CD4-positive, alpha-beta T cell (primary cell): ENCODE measurements around the gene PNMT. TPM values are rescaled to one million over a fixed set of nuclear protein-coding genes. Genes with fewer than 3 reads are reported as not detected.

ENCODE experiments used
- ATAC-seq: fragments of 200-7000 bp; cut with Tn5 transposase; one replicate; pipeline ENCODE4 v1.10.0; 2022; ENCODE audit warnings: mild to moderate bottlenecking; ENCODE audit not compliant: poor library complexity
- CTCF ChIA-PET: fragments of 350-600 bp; sonication (Branson Sonifier 250); formaldehyde crosslinking; loops from one replicate; lab custom pipeline; 2021; ENCODE audit warnings: antibody characterized with exemption, inconsistent platforms; lab: Charles Lee
- POLR2A ChIA-PET: fragments of 350-600 bp; sonication (Branson Sonifier 250); formaldehyde crosslinking; loops from one replicate; lab custom pipeline; 2021; ENCODE audit warnings: antibody characterized with exemption, inconsistent platforms; lab: Charles Lee
- DNase-seq, 14 experiments: peaks; one replicate each; pipeline ENCODE4 v3.0.0-alpha.2; 2013 to 2020; ENCODE audit warnings: mixed read lengths in 2 of 14
- H3K27ac ChIP-seq, 2 donors: one replicate each; pipeline versions ENCODE4 v1.5.1 to v1.7.0; 2013; ENCODE audit warnings: low read length in 2 of 2, low read depth in 1 of 2, mild to moderate bottlenecking in 1 of 2
- H3K27me3 ChIP-seq, 2 experiments: 1 replicate in 1 of 2; 2 replicates in 1 of 2; pipeline versions ENCODE4 v1.6.1 to v1.7.0; 2013; ENCODE audit warnings: low read length in 2 of 2, control low read depth in 1 of 2, mild to moderate bottlenecking in 1 of 2, moderate library complexity in 1 of 2; ENCODE audit not compliant: insufficient read depth in 2 of 2, control insufficient read depth in 1 of 2
- H3K36me3 ChIP-seq: one replicate; pipeline ENCODE4 v1.6.1; 2013; ENCODE audit warnings: low read length, control low read depth; ENCODE audit not compliant: insufficient read depth
- H3K4me1 ChIP-seq: one replicate; pipeline ENCODE4 v1.6.1; 2013; ENCODE audit warnings: low read length, control low read depth; ENCODE audit not compliant: insufficient read depth
- H3K4me3 ChIP-seq: one replicate; pipeline ENCODE4 v1.5.1; 2013; ENCODE audit warnings: mild to moderate bottlenecking, low read length, moderate library complexity
- H3K9me3 ChIP-seq, 2 experiments: 1 replicate in 1 of 2; 2 replicates in 1 of 2; pipeline versions ENCODE4 v1.6.1 to v1.7.0; 2013; ENCODE audit warnings: low read length in 2 of 2, mild to moderate bottlenecking in 2 of 2, control low read depth in 1 of 2, moderate library complexity in 1 of 2; ENCODE audit not compliant: control insufficient read depth in 1 of 2, insufficient read depth in 1 of 2
- H3K27ac Mint-ChIP-seq: one replicate; pipeline ENCODE4 v1.8.0; 2020; ENCODE audit warnings: mixed read lengths
- H3K27me3 Mint-ChIP-seq: one replicate; pipeline ENCODE4 v1.8.0; 2021; ENCODE audit warnings: mixed read lengths
- H3K36me3 Mint-ChIP-seq: one replicate; pipeline ENCODE4 v1.8.0; 2021; ENCODE audit warnings: low read depth, mixed read lengths
- H3K4me1 Mint-ChIP-seq: one replicate; pipeline ENCODE4 v1.8.0; 2021; ENCODE audit warnings: low read depth, mixed read lengths
- H3K4me3 Mint-ChIP-seq: one replicate; pipeline ENCODE4 v1.8.0; 2020; ENCODE audit warnings: mild to moderate bottlenecking, mixed read lengths
- H3K9me3 Mint-ChIP-seq: one replicate; pipeline ENCODE4 v1.8.0; 2020; ENCODE audit warnings: mixed read lengths
- CTCF ChIP-seq: fragments of 200-600 bp; IDR thresholded peaks from one replicate; pipeline ENCODE4 v1.8.0; 2022; ENCODE audit warnings: antibody characterized with exemption, mild to moderate bottlenecking
- intact Hi-C, 2 experiments: fragments of 100-400 bp; cut with DNase I in 1 of 2; cut with micrococcal nuclease in 1 of 2; formaldehyde crosslinking; loops; one replicate each; pipeline versions ENCODE4 v1.15.1 to v1.9.0; 2023 to 2025; cut with DNase I, micrococcal nuclease
- total RNA-seq, 174 experiments: library from RNA in 2 of 174; stranded (reverse) in 2 of 174; gene quantifications; one replicate each; pipeline ENCODE4 v1.2.3 and lab custom pipeline; 2021 to 2026

Gene PNMT
- total RNA-seq, 2 experiments from 2014 or later = 0.47 TPM; not detected in 1

GRCh38 chr17:39641097-39641496, 27.2 kb upstream of the PNMT start:
- H3K27ac ChIP-seq = no peak overlapping the region
- no peak overlapping the region for H3K27ac Mint-ChIP-seq
- no peaks in the 10 kb centered on the region for H3K27me3 ChIP-seq
- peaks cover 86% of the 10 kb centered on the region for H3K4me1 Mint-ChIP-seq
- ChIA-PET POLR2A (no interaction called here), CTCF (interaction anchor here (1.3 kb wide), 1 partner anchor 13 kb away, joined by 5 read pairs; no protein-coding TSS in a partner anchor)
- no peak overlapping the region for H3K4me3 Mint-ChIP-seq
- no peak for TF ChIP-seq CTCF
- intact Hi-C loops = no loop called here
- no peak for ATAC-seq
- no peaks in the 10 kb centered on the region for H3K9me3 ChIP-seq
- H3K4me3 ChIP-seq = no peak overlapping the region
- H3K9me3 Mint-ChIP-seq = no peaks in the 10 kb centered on the region
- peaks cover 6% of the 10 kb centered on the region for H3K36me3 ChIP-seq
- H3K4me1 ChIP-seq = peaks cover 86% of the 10 kb centered on the region
- no peaks in the 10 kb centered on the region for H3K27me3 Mint-ChIP-seq
- peaks cover 25% of the 10 kb centered on the region for H3K36me3 Mint-ChIP-seq
- no peak for DNase-seq

GRCh38 chr17:39641883-39642282, 26.4 kb upstream of the PNMT start:
- ChIA-PET CTCF (interaction anchor here (1.3 kb wide), 1 partner anchor 12 kb away, joined by 5 read pairs; no protein-coding TSS in a partner anchor), POLR2A (no interaction called here)
- intact Hi-C loops = no loop called here
- Mint-ChIP-seq H3K9me3 (no peaks in the 10 kb centered on the region), H3K27ac (peak overlapping the region; percentile 47), H3K4me3 (no peak overlapping the region), H3K36me3 (peaks cover 25% of the 10 kb centered on the region), H3K4me1 (peaks cover 78% of the 10 kb centered on the region), H3K27me3 (no peaks in the 10 kb centered on the region)
- Histone ChIP-seq H3K4me1 (peaks cover 82% of the 10 kb centered on the region), H3K9me3 (no peaks in the 10 kb centered on the region), H3K4me3 (no peak overlapping the region), H3K27ac (no peak overlapping the region), H3K36me3 (peaks cover 12% of the 10 kb centered on the region), H3K27me3 (no peaks in the 10 kb centered on the region)
- no peak for ATAC-seq
- DNase-seq = no peak
- no peak for TF ChIP-seq CTCF

- ChIA-PET POLR2A (no interaction called here), CTCF (interaction anchor here (0.8 to 1.4 kb wide), 2 partner anchors 11 to 26 kb away, joined by 4 to 7 read pairs; partner anchors contain the start of gene PNMT)
- peaks cover 21% of the 10 kb centered on the region for H3K36me3 Mint-ChIP-seq
- no peaks in the 10 kb centered on the region for H3K9me3 ChIP-seq
- ATAC-seq (no peak), DNase-seq (no peak)
- TF ChIP-seq CTCF = no peak
- H3K4me1 ChIP-seq = peaks cover 84% of the 10 kb centered on the region
- intact Hi-C loops = no loop called here
- H3K4me1 Mint-ChIP-seq = peaks cover 75% of the 10 kb centered on the region
- no peaks in the 10 kb centered on the region for H3K27me3 Mint-ChIP-seq
- H3K27ac Mint-ChIP-seq = no peak overlapping the region
- H3K36me3 ChIP-seq = peaks cover 12% of the 10 kb centered on the region
- no peak overlapping the region for H3K4me3 Mint-ChIP-seq
- H3K4me3 ChIP-seq = no peak overlapping the region
- H3K27me3 ChIP-seq = no peaks in the 10 kb centered on the region
- H3K27ac ChIP-seq = no peak overlapping the region
- H3K9me3 Mint-ChIP-seq = no peaks in the 10 kb centered on the region
Observed at GRCh38 chr17:39642291-39643074, 25.8 kb upstream of the PNMT start.
